Measurements from ENCODE around the gene MS4A1. TPM values are rescaled to one million over a fixed set of nuclear protein-coding genes. Genes with fewer than 3 reads are reported as not detected.
A peak's percentile ranks its signal among the peaks of the same experiment; 100 is the strongest.

Gene MS4A1
- total RNA-seq, 1 experiment from 2014 or later = 0.25 TPM

DNA sequence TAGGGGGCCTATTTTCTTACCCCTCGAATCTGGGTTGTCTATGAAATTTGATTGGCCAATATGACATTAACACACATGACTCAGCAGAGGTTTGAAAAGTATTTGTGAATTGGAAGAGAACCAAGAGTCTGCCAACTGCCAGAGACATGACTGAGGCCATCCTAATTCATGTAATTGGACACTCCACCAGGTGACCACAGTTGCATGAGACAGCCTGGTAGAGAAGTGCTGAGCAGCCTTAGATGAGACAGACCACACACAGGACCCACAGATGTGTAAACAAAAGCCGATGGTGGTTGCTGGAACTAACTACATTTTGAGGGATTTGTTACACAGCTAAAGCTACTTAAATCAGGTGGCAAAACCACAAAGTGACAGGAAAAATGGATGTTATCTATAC, 27.1 kb upstream of the MS4A1 start:
- TF ChIP-seq MAX (IDR thresholded peaks at IDR 0.05) = no peak
- TF ChIP-seq POLR2A (IDR thresholded peaks at IDR 0.05; ENCODE audit: borderline replicate concordance, extremely low read depth, insufficient read depth, insufficient read length) = no peak
- no peak for TF ChIP-seq SIN3A (IDR thresholded peaks at IDR 0.05; ENCODE audit: low read depth)
- TF ChIP-seq, protein P1, sequence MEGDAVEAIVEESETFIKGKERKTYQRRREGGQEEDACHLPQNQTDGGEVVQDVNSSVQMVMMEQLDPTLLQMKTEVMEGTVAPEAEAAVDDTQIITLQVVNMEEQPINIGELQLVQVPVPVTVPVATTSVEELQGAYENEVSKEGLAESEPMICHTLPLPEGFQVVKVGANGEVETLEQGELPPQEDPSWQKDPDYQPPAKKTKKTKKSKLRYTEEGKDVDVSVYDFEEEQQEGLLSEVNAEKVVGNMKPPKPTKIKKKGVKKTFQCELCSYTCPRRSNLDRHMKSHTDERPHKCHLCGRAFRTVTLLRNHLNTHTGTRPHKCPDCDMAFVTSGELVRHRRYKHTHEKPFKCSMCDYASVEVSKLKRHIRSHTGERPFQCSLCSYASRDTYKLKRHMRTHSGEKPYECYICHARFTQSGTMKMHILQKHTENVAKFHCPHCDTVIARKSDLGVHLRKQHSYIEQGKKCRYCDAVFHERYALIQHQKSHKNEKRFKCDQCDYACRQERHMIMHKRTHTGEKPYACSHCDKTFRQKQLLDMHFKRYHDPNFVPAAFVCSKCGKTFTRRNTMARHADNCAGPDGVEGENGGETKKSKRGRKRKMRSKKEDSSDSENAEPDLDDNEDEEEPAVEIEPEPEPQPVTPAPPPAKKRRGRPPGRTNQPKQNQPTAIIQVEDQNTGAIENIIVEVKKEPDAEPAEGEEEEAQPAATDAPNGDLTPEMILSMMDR (IDR thresholded peaks at IDR 0.05 in 2 of 3, conservative IDR thresholded peaks at IDR 0.05 in 1 of 3; ENCODE audit: borderline replicate concordance in 1 of 3, insufficient read depth in 1 of 3, low read depth in 2 of 3, low read length in 2 of 3) = no peak
- no peak for TF ChIP-seq TCF7L2 (IDR thresholded peaks at IDR 0.05; ENCODE audit: borderline replicate concordance, extremely low read depth, insufficient read depth, insufficient read length)
- no peak for TF ChIP-seq POLR2AphosphoS5 (IDR thresholded peaks at IDR 0.05; ENCODE audit: low read depth, low read length)
- no peak for TF ChIP-seq CEBPB (IDR thresholded peaks at IDR 0.05; ENCODE audit: low read depth)
- TF ChIP-seq ZBTB33 (IDR thresholded peaks at IDR 0.05; ENCODE audit: extremely low read depth, insufficient replicate concordance, low read length) = no peak
- no peak for TF ChIP-seq FOSL1 (IDR thresholded peaks at IDR 0.05; ENCODE audit: low read depth)
- no peak for TF ChIP-seq JUND (IDR thresholded peaks at IDR 0.05)
- TF ChIP-seq EZH2phosphoT487 (IDR thresholded peaks at IDR 0.05; ENCODE audit: borderline replicate concordance) = no peak
- TF ChIP-seq YY1 (IDR thresholded peaks at IDR 0.05; ENCODE audit: extremely low read depth, insufficient replicate concordance, low read depth, low read length) = no peak
- TF ChIP-seq EGR1 (IDR thresholded peaks at IDR 0.05; ENCODE audit: low read depth) = no peak
- TF ChIP-seq ELF1 (IDR thresholded peaks at IDR 0.05; ENCODE audit: borderline replicate concordance, low read depth) = no peak
- no peak for TF ChIP-seq ZNF274 (IDR thresholded peaks at IDR 0.05; ENCODE audit: low read depth, low read length)
- TF ChIP-seq, protein P2, sequence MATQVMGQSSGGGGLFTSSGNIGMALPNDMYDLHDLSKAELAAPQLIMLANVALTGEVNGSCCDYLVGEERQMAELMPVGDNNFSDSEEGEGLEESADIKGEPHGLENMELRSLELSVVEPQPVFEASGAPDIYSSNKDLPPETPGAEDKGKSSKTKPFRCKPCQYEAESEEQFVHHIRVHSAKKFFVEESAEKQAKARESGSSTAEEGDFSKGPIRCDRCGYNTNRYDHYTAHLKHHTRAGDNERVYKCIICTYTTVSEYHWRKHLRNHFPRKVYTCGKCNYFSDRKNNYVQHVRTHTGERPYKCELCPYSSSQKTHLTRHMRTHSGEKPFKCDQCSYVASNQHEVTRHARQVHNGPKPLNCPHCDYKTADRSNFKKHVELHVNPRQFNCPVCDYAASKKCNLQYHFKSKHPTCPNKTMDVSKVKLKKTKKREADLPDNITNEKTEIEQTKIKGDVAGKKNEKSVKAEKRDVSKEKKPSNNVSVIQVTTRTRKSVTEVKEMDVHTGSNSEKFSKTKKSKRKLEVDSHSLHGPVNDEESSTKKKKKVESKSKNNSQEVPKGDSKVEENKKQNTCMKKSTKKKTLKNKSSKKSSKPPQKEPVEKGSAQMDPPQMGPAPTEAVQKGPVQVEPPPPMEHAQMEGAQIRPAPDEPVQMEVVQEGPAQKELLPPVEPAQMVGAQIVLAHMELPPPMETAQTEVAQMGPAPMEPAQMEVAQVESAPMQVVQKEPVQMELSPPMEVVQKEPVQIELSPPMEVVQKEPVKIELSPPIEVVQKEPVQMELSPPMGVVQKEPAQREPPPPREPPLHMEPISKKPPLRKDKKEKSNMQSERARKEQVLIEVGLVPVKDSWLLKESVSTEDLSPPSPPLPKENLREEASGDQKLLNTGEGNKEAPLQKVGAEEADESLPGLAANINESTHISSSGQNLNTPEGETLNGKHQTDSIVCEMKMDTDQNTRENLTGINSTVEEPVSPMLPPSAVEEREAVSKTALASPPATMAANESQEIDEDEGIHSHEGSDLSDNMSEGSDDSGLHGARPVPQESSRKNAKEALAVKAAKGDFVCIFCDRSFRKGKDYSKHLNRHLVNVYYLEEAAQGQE (IDR thresholded peaks at IDR 0.05; ENCODE audit: low read depth) = no peak
- TF ChIP-seq RAD21 (IDR thresholded peaks at IDR 0.05; ENCODE audit: low read depth) = no peak
- no peak for TF ChIP-seq SRF (IDR thresholded peaks at IDR 0.05; ENCODE audit: low read depth)
- TF ChIP-seq SP1 (IDR thresholded peaks at IDR 0.05; ENCODE audit: low read depth) = no peak
- Histone ChIP-seq H3K27me3 (ENCODE audit: insufficient read depth, low read length) (no peaks in the 10 kb centered on the region), H3K4me2 (ENCODE audit: low read length) (peak overlapping the region; percentile 46), H4K20me1 (ENCODE audit: insufficient read depth) (no peaks in the 10 kb centered on the region), H3K79me2 (ENCODE audit: insufficient read depth, low read length) (no peaks in the 10 kb centered on the region), H3K36me3 (ENCODE audit: control insufficient read depth in 1 of 2, insufficient read depth in 2 of 2, low read length in 2 of 2) (no peaks in the 10 kb centered on the region), H3K9me3 (ENCODE audit: control insufficient read depth in 1 of 2, insufficient read depth in 1 of 2, low read depth in 1 of 2, low read length in 2 of 2) (no peaks in the 10 kb centered on the region), H3K9ac (ENCODE audit: low read length) (no peak overlapping the region), H3K9me2 (ENCODE audit: insufficient read depth) (no peaks in the 10 kb centered on the region), H3K4me3 (replicated peaks in 1 of 2; ENCODE audit: low read depth in 1 of 2, low read length in 2 of 2) (no peak overlapping the region), H3K4me1 (ENCODE audit: control insufficient read depth in 1 of 2, insufficient read depth in 2 of 2, low read length in 2 of 2) (peaks cover 5 to 9% of the 10 kb centered on the region in 2 experiments; a peak in 3 of 4 replicates), H2AFZ (ENCODE audit: low read depth, low read length, poor library complexity, severe bottlenecking) (peak overlapping the region; percentile 70), H3K27ac (ENCODE audit: low read depth, low read length) (no peak overlapping the region)
- DNase-seq (ENCODE audit: low read depth, low spot score) (peak; percentile 26), ATAC-seq (peak; percentile 83)
- RAD21 ChIA-PET (ENCODE audit: low non-redundant PET in 1 of 2, low total read pairs in 2 of 2, uncharacterized antibody in 2 of 2, unreplicated experiment in 2 of 2) = no interaction called here
- BruUV-seq (replicated peaks) = no TSS peak
- CTCF ChIA-PET = no interaction called here
- POLR2A ChIA-PET = no interaction called here
- intact Hi-C loops (cut with micrococcal nuclease) = no loop called here

All from HCT116 (cell line).